Gastrocnemius medialis (tissue), 4 donors: Measurements from ENCODE around the gene GRIK3. TPM values are rescaled to one million over a fixed set of nuclear protein-coding genes. Genes with fewer than 3 reads are reported as not detected.

Experiments used
- ATAC-seq, 2 donors: fragments of 150-250 bp; one replicate each; pipeline ENCODE4 v1.9.1; 2016
- DNase-seq, 2 donors: peaks; one replicate each; pipeline ENCODE4 v3.0.0-alpha.2; 2019
- H3K27ac ChIP-seq, 4 donors: fragments of 200-600 bp; sonication (generic); 1 replicate in 1 of 4; 2 replicates in 3 of 4; pipeline ENCODE4 v1.5.1; 2016 to 2018; ENCODE audit warnings: mild to moderate bottlenecking in 2 of 4, moderate library complexity in 1 of 4
- H3K27me3 ChIP-seq, 3 donors: fragments of 200-600 bp; sonication (generic) in 2 of 3; 1 replicate in 1 of 3; 2 replicates in 2 of 3; pipeline versions ENCODE4 v1.5.1 to v1.6.0; 2016 to 2019; ENCODE audit warnings: mild to moderate bottlenecking in 1 of 3, moderate library complexity in 1 of 3
- H3K36me3 ChIP-seq, 2 donors: fragments of 200-600 bp; sonication (generic) in 1 of 2; one replicate each; pipeline ENCODE4 v1.5.1; 2017 to 2018
- H3K4me1 ChIP-seq, 2 donors: fragments of 200-600 bp; sonication (generic) in 1 of 2; one replicate each; pipeline ENCODE4 v1.5.1; 2016 to 2017; ENCODE audit warnings: mild to moderate bottlenecking in 2 of 2
- H3K4me3 ChIP-seq, 4 donors: fragments of 200-600 bp; sonication (generic) in 3 of 4; 1 replicate in 1 of 4; 2 replicates in 3 of 4; pipeline ENCODE4 v1.5.1; 2016 to 2019; ENCODE audit warnings: mild to moderate bottlenecking in 2 of 4
- H3K9me3 ChIP-seq, 3 donors: fragments of 200-600 bp; sonication (generic) in 2 of 3; 1 replicate in 1 of 3; 2 replicates in 2 of 3; pipeline ENCODE4 v1.5.1; 2016 to 2019
- POLR2A ChIP-seq, 2 donors: fragments of 450-650 bp; IDR thresholded peaks; one replicate each; pipeline ENCODE4 v1.6.1; 2017; ENCODE audit warnings: antibody characterized with exemption in 2 of 2, mild to moderate bottlenecking in 2 of 2, moderate library complexity in 2 of 2
- in situ Hi-C, 4 donors: fragments of 200-750 bp; cut with MboI; loops; one replicate each; pipeline versions ENCODE4 v1.15.0 to v1.8.0; 2017; ENCODE audit warnings: low sequenced_read_pairs in 4 of 4
- intact Hi-C: fragments of 100-400 bp; cut with DNase I; formaldehyde crosslinking; loops from one replicate; pipeline ENCODE4 v1.15.1; 2023; ENCODE audit warnings: low total_unique reads
- total RNA-seq, 4 donors: library from RNA; depleted of rRNA; stranded (reverse); fragments of >200 nt; gene quantifications; one replicate each; pipeline versions ENCODE4 v1.1.0 to v1.2.3, GENCODE V29; 2016
- TF ChIP-seq, protein P1 (sequence below), 5 experiments: fragments of 450-650 bp in 3 of 5; fragments of 200-600 bp in 2 of 5; sonication (generic) in 2 of 5; IDR thresholded peaks in 4 of 5; conservative IDR thresholded peaks in 1 of 5; 1 replicate in 4 of 5; 2 replicates in 1 of 5; pipeline ENCODE4 v1.5.1; 2016 to 2019; ENCODE audit warnings: antibody characterized with exemption in 5 of 5, mild to moderate bottlenecking in 3 of 5, moderate library complexity in 3 of 5

The GRIK3 gene
- total RNA-seq, 4 donors from 2014 or later = 0.13 to 0.22 (median 0.13) TPM; not detected in 1

DNA sequence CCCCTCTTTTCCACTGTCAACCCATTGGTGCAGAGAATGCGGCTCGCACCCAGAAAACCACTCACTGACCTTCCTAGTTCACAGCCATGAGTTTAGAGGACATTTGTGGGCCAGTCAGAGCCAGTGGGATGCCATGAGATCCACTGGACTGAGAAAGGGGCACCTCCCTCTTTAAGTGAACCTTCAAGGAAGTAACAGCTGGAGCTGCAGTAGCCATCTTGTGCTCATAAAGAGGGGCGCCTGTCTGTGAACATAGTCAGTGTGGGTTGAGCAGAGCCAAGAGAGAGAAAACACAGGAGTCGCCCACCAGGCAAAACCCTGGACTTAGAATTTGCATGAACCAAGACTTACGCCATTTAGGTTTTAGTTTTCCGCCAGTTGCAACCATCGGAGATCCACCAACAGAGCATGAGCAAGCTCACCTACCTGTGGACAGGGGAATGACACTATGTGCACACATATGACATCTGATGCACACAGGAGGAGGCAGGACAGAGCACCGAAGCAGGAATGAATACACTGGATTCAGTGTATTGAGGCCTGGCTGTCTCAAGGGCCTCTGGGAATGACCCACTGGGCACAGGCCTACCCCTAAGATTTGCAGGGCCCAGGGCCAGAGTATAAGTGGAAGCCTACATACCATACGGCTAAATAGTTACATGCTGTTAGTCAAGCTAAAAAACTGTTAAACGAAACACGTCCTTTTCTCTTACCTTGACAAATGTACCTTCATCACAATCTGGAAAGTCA lies 151.6 kb downstream of the GRIK3 start:
- no peak overlapping the region for H3K4me3 ChIP-seq
- H3K4me1 ChIP-seq = no peaks in the 10 kb centered on the region
- no peaks in the 10 kb centered on the region for H3K36me3 ChIP-seq
- H3K27me3 ChIP-seq = peaks cover 0 to 4% (median 0%) of the 10 kb centered on the region in 3 donors
- intact Hi-C loops = no loop called here
- no peak for TF ChIP-seq POLR2A (IDR thresholded peaks at IDR 0.05)
- TF ChIP-seq, protein P1, sequence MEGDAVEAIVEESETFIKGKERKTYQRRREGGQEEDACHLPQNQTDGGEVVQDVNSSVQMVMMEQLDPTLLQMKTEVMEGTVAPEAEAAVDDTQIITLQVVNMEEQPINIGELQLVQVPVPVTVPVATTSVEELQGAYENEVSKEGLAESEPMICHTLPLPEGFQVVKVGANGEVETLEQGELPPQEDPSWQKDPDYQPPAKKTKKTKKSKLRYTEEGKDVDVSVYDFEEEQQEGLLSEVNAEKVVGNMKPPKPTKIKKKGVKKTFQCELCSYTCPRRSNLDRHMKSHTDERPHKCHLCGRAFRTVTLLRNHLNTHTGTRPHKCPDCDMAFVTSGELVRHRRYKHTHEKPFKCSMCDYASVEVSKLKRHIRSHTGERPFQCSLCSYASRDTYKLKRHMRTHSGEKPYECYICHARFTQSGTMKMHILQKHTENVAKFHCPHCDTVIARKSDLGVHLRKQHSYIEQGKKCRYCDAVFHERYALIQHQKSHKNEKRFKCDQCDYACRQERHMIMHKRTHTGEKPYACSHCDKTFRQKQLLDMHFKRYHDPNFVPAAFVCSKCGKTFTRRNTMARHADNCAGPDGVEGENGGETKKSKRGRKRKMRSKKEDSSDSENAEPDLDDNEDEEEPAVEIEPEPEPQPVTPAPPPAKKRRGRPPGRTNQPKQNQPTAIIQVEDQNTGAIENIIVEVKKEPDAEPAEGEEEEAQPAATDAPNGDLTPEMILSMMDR (IDR thresholded peaks at IDR 0.05 in 4 of 5, conservative IDR thresholded peaks at IDR 0.05 in 1 of 5) = no peak
- no peak overlapping the region for H3K27ac ChIP-seq
- DNase-seq = no peak
- no peaks in the 10 kb centered on the region for H3K9me3 ChIP-seq
- no peak for ATAC-seq
- in situ Hi-C loops = no loop called here

DNA sequence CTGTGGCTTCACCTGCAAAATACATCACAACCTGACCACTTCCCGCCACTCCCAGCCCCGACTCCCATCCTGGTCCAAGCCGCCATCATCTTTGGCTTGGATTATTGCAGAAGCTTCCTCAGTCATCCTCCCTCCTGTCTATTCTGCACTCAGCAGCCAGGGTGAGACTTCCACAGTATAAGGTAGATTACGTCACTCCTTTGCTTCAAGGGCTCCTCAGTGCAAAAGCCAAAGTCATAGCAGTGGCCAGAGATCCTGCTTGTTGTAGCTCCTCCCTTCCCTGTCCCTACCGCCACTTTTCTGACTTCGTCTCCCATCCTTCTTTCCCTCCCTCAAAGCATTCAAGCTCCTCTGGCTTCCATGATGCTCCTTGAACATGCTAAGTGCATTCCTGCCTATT lies 152.8 kb downstream of the GRIK3 start:
- H3K27me3 ChIP-seq = peaks cover 0 to 4% (median 0%) of the 10 kb centered on the region in 3 donors
- no peak for TF ChIP-seq POLR2A (IDR thresholded peaks at IDR 0.05)
- TF ChIP-seq, protein P1 (IDR thresholded peaks at IDR 0.05 in 4 of 5, conservative IDR thresholded peaks at IDR 0.05 in 1 of 5) = no peak
- ATAC-seq = no peak
- H3K27ac ChIP-seq = no peak overlapping the region
- no peaks in the 10 kb centered on the region for H3K9me3 ChIP-seq
- intact Hi-C loops (no loop called here), in situ Hi-C loops (no loop called here)
- DNase-seq = no peak
- H3K36me3 ChIP-seq = no peaks in the 10 kb centered on the region
- no peak overlapping the region for H3K4me3 ChIP-seq
- no peaks in the 10 kb centered on the region for H3K4me1 ChIP-seq

DNA sequence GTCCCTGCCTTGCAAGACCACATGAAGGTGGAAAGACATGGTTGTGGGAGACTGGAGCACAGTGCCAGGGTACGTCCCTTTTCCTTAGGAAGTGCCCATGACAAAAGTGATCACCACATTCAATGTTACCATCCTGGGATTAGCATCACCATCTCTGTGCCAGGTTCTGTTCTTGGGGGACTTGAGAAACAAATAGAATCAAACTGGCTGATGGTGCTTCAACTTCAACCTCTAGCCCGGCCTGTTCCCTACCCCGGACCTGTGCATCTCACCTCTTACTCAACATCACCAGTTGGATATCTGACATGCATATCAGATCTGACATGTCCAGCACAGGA lies 153.3 kb downstream of the GRIK3 start:
- no peaks in the 10 kb centered on the region for H3K36me3 ChIP-seq
- no peak overlapping the region for H3K4me3 ChIP-seq
- no peak for ATAC-seq
- no peaks in the 10 kb centered on the region for H3K4me1 ChIP-seq
- intact Hi-C loops = no loop called here
- no peak overlapping the region for H3K27ac ChIP-seq
- in situ Hi-C loops = no loop called here
- no peak for TF ChIP-seq POLR2A (IDR thresholded peaks at IDR 0.05)
- TF ChIP-seq, protein P1 (IDR thresholded peaks at IDR 0.05 in 4 of 5, conservative IDR thresholded peaks at IDR 0.05 in 1 of 5) = no peak
- peaks cover 0 to 4% (median 0%) of the 10 kb centered on the region in 3 donors for H3K27me3 ChIP-seq
- H3K9me3 ChIP-seq = no peaks in the 10 kb centered on the region
- DNase-seq = no peak

DNA sequence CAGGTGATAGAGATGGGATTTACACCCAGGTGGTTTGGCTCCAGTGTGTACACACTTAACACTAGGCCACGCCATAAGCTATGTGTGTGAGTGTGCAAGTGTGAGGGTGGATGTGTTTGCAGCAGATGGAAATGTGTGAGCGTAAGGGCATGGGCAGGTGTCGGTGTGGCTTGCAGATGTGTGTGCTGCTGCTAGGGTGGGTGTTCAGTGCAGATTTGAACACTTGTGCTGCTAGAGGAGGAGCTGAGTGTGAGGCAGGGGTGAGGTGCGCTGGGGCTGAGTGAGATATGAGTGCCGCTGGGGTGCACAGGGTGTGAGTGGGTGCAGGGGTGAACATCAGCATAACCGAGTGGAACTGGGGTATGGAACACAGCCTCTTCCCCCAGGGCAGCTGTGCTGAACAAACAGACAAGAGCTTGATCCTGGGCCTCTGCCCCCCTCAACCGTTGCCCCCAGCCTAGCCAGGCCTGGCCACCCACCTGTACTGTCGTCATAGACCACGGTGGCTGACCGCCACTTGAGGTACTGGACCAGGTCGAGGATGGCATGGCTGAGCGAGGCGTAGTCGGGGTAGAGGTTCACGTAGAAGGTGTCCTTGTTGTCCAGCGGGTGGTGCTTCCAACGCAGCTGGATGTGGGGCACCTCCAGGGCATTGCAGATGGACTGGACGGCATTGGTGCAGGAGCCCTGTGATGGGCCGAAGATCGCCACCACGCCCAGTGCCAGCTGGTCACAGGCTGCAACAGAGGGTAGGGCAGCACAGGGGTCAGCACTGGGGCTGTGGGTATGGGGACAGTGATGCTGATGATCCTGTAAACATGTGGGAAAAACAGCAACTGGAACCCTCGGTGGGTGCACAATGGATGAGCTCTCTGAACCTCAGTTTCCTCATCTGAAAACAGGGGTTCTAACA lies 153.9 kb downstream of the GRIK3 start:
- no peaks in the 10 kb centered on the region for H3K36me3 ChIP-seq
- TF ChIP-seq POLR2A (IDR thresholded peaks at IDR 0.05) = no peak
- no peak overlapping the region for H3K27ac ChIP-seq
- no peaks in the 10 kb centered on the region for H3K4me1 ChIP-seq
- in situ Hi-C loops (no loop called here), intact Hi-C loops (no loop called here)
- peaks cover 0 to 5% (median 0%) of the 10 kb centered on the region in 3 donors for H3K27me3 ChIP-seq
- DNase-seq (no peak), ATAC-seq (no peak)
- H3K9me3 ChIP-seq = no peaks in the 10 kb centered on the region
- no peak overlapping the region for H3K4me3 ChIP-seq

DNA sequence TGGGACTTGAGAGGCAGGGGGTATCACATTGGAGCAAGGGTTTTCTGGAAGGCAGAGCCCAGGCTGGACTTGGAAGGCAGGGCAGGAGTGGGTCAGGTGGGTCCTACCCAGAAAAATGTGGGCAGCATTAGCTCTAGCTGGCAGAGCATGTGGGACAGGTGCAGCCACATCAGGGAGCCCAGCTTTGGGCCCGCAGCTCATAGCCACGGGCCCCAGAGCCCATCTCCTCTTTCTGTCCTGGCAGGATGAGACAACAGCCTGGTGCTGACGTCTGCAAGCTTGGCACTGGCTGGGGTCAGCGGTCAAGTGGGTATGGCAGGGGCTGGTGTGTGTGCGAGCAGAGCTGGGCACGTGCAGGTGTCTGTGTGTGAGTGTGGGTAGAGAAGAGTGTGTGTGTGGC lies 154.7 kb downstream of the GRIK3 start:
- no peak overlapping the region for H3K4me3 ChIP-seq
- H3K9me3 ChIP-seq = no peaks in the 10 kb centered on the region
- H3K36me3 ChIP-seq = no peaks in the 10 kb centered on the region
- no peak overlapping the region for H3K27ac ChIP-seq
- ATAC-seq = no peak
- in situ Hi-C loops = no loop called here
- peaks cover 0 to 2% (median 0%) of the 10 kb centered on the region in 3 donors for H3K27me3 ChIP-seq
- intact Hi-C loops = no loop called here
- no peaks in the 10 kb centered on the region for H3K4me1 ChIP-seq
- DNase-seq = no peak
- TF ChIP-seq, protein P1 (IDR thresholded peaks at IDR 0.05 in 4 of 5, conservative IDR thresholded peaks at IDR 0.05 in 1 of 5) = no peak
- no peak for TF ChIP-seq POLR2A (IDR thresholded peaks at IDR 0.05)
